Left kidney (tissue), 2 donors: Measurements from ENCODE around the gene SEC11A. TPM values are rescaled to one million over a fixed set of nuclear protein-coding genes. Genes with fewer than 3 reads are reported as not detected.
A peak's percentile ranks its signal among the peaks of the same experiment; 100 is the strongest.
"Not testable (repeated sequence)": the region's sequence is repeated elsewhere in the genome, so short reads cannot be mapped to it uniquely, and the experiment has no call there.

ENCODE experiments used
- DNase-seq: peaks from one replicate; pipeline ENCODE4 v3.0.0-alpha.2; 2013
- polyA plus RNA-seq: library from polyadenylated mRNA; unstranded; fragments of 120-200 nt; gene quantifications from one replicate; pipeline ENCODE4 v1.2.1, GENCODE V29; 2013; ENCODE audit not compliant: insufficient read length

Gene SEC11A
- polyA plus RNA-seq, 1 donor: 272 TPM

- no peak for DNase-seq
Observed at GRCh38 chr15:84648539-84648938, 67.4 kb downstream of the SEC11A start.

- no peak for DNase-seq
Observed at GRCh38 chr15:84647726-84648125, 68.2 kb downstream of the SEC11A start.

GRCh38 chr15:84645997-84646396 lies 69.9 kb downstream of the SEC11A start:
- no peak for DNase-seq

GRCh38 chr15:84645496-84645895 lies 70.4 kb downstream of the SEC11A start:
- no peak for DNase-seq

- no peak for DNase-seq
Observed at GRCh38 chr15:84643838-84644237, 72.1 kb downstream of the SEC11A start.

GRCh38 chr15:84642640-84643039 lies 73.3 kb downstream of the SEC11A start:
- not testable (repeated sequence) for DNase-seq

GRCh38 chr15:84641871-84642270 lies 74.1 kb downstream of the SEC11A start:
- DNase-seq: not testable (repeated sequence)

GRCh38 chr15:84638103-84638502 lies 77.8 kb downstream of the SEC11A start:
- no peak for DNase-seq

- no peak for DNase-seq
Observed at GRCh38 chr15:84634228-84634837, 81.6 kb downstream of the SEC11A start.

- DNase-seq: peak; percentile 64
Observed at GRCh38 chr15:84633311-84634227, 82.4 kb downstream of the SEC11A start.

- DNase-seq: no peak
Observed at GRCh38 chr15:84631706-84632272, 84.2 kb downstream of the SEC11A start.

- no peak for DNase-seq
Observed at GRCh38 chr15:84629033-84629432, 86.9 kb downstream of the SEC11A start.

GRCh38 chr15:84625123-84625522 lies 90.8 kb downstream of the SEC11A start:
- no peak for DNase-seq

GRCh38 chr15:84624359-84624758 lies 91.6 kb downstream of the SEC11A start:
- no peak for DNase-seq

- DNase-seq: no peak
Observed at GRCh38 chr15:84621358-84621979, 94.5 kb downstream of the SEC11A start.

GRCh38 chr15:84620626-84621025 lies 95.3 kb downstream of the SEC11A start:
- DNase-seq: no peak

Other genes starting within 250 kb of the SEC11A start
- gene ZSCAN2, start 115.1 kb downstream of the SEC11A start, polyA plus RNA-seq: 30.7 TPM
- gene WDR73, start 61.9 kb downstream of the SEC11A start, polyA plus RNA-seq: 55.3 TPM
- gene NMB, start 57.9 kb downstream of the SEC11A start, polyA plus RNA-seq: 4.2 TPM
- 32.2 TPM for gene ZNF592, start 32.5 kb upstream of the SEC11A start, polyA plus RNA-seq
- 20.7 TPM for gene ALPK3, start 101.2 kb upstream of the SEC11A start, polyA plus RNA-seq
- gene SLC28A1, start 168.5 kb upstream of the SEC11A start, polyA plus RNA-seq: 7.5 TPM